IMR-90 (cell line): ENCODE data around the gene GOLGA5.

Experiments
- BHLHE40 ChIP-seq: fragments of 150-350 bp; IDR thresholded peaks from 2 replicates; pipeline ENCODE4 v1.6.1; 2016; ENCODE audit warnings: mild to moderate bottlenecking, low read depth, low read length
- CTCF ChIP-seq: conservative IDR thresholded peaks from 2 replicates; pipeline ENCODE4 v1.5.1; 2012; ENCODE audit warnings: mild to moderate bottlenecking, low read depth, low read length, improper control_type of control experiment
- ELK1 ChIP-seq: fragments of 150-350 bp; IDR thresholded peaks from 2 replicates; pipeline ENCODE4 v1.6.1; 2016; ENCODE audit warnings: low read depth, mild to moderate bottlenecking, low read length, moderate library complexity, borderline replicate concordance
- FOS ChIP-seq: fragments of 150-350 bp; IDR thresholded peaks from 2 replicates; pipeline ENCODE4 v1.6.1; 2016; ENCODE audit warnings: low read depth, low read length
- MAFK ChIP-seq: IDR thresholded peaks from 2 replicates; pipeline ENCODE4 v1.6.1; 2012; ENCODE audit warnings: low read depth, low read length, improper control_type of control experiment
- MAZ ChIP-seq: IDR thresholded peaks from 2 replicates; pipeline ENCODE4 v1.6.1; 2012; ENCODE audit warnings: low read depth, mild to moderate bottlenecking, low read length, improper control_type of control experiment, moderate library complexity, borderline replicate concordance
- MXI1 ChIP-seq: IDR thresholded peaks from 2 replicates; pipeline ENCODE4 v1.6.1; 2012; ENCODE audit warnings: low read depth, mild to moderate bottlenecking, low read length, moderate library complexity, borderline replicate concordance
- POLR2A ChIP-seq: IDR thresholded peaks from 2 replicates; pipeline ENCODE4 v1.6.1; 2012; ENCODE audit warnings: mild to moderate bottlenecking, low read depth, low read length
- RFX5 ChIP-seq: IDR thresholded peaks from 2 replicates; pipeline ENCODE4 v1.8.0; 2012; ENCODE audit warnings: low read depth, mild to moderate bottlenecking, low read length, moderate library complexity
- SMC3 ChIP-seq: fragments of 150-350 bp; IDR thresholded peaks from 2 replicates; pipeline ENCODE4 v1.6.1; 2016; ENCODE audit warnings: low read depth, mild to moderate bottlenecking, antibody characterized with exemption, low read length, moderate library complexity
- USF2 ChIP-seq: fragments of 150-350 bp; IDR thresholded peaks from 2 replicates; pipeline ENCODE4 v1.6.1; 2017; ENCODE audit warnings: mild to moderate bottlenecking, antibody characterized with exemption, low read length, low read depth

- no peak for TF ChIP-seq CTCF
- no peak for TF ChIP-seq POLR2A
- TF ChIP-seq SMC3 = no peak
- no peak for TF ChIP-seq USF2
- TF ChIP-seq BHLHE40 = no peak
- TF ChIP-seq MAFK = no peak
- TF ChIP-seq RFX5 = no peak
- TF ChIP-seq FOS = no peak
- TF ChIP-seq MAZ = no peak
- TF ChIP-seq MXI1 = no peak
- no peak for TF ChIP-seq ELK1
Observed at GRCh38 chr14:92874962-92875661, 81.0 kb downstream of the GOLGA5 start.
